ENCODE results near the gene ARSH. TPM values are rescaled to one million over a fixed set of nuclear protein-coding genes. Genes with fewer than 3 reads are reported as not detected.

Gene ARSH, protein sequence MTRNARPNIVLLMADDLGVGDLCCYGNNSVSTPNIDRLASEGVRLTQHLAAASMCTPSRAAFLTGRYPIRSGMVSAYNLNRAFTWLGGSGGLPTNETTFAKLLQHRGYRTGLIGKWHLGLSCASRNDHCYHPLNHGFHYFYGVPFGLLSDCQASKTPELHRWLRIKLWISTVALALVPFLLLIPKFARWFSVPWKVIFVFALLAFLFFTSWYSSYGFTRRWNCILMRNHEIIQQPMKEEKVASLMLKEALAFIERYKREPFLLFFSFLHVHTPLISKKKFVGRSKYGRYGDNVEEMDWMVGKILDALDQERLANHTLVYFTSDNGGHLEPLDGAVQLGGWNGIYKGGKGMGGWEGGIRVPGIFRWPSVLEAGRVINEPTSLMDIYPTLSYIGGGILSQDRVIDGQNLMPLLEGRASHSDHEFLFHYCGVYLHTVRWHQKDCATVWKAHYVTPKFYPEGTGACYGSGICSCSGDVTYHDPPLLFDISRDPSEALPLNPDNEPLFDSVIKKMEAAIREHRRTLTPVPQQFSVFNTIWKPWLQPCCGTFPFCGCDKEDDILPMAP
- not detected in 2 replicates for total RNA-seq (ENCODE audit: low replicate concordance)

DNA sequence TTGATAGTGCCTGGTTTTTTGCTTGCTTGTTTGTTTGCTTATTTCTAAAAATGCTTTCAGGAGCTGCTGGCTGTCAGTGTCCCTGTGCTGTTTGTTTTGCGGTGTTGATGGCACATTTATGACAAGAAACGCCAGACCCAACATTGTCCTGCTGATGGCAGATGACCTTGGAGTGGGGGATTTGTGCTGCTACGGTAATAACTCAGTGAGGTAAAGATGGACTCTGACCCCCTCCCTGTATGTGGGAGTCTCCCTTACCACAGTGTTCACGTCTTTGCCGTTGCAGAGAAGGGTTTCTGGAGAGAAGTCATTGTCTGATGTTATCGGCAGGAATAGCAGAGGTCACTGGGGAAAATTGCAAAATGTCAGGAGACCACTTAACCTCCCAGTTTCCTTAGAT, at the start of gene ARSH:
ARSH (plus strand) TSS at position 52 of the 400 bp plus-strand sequence; CDS start at position 119, 67 bp downstream.

Other genes starting within 250 kb of the ARSH start
- 1.1 and 4.9 TPM in 2 replicates for gene GYG2, start 177.6 kb upstream of the ARSH start, total RNA-seq (ENCODE audit: low replicate concordance)
- 18.5 and 27.5 TPM in 2 replicates for gene ARSD, start 77.2 kb upstream of the ARSH start, total RNA-seq (ENCODE audit: low replicate concordance)
- gene ARSF, start 34.9 kb downstream of the ARSH start, total RNA-seq (ENCODE audit: low replicate concordance), result not detected in 2 replicates